ENCODE results near the gene SPINT3. TPM values are rescaled to one million over a fixed set of nuclear protein-coding genes. Genes with fewer than 3 reads are reported as not detected.

Gene SPINT3
- polyA plus RNA-seq, 4 donors: not detected

- no peak for DNase-seq (ENCODE audit: low read depth in 4 of 4, low spot score in 3 of 4)
Measured at GRCh38 chr20:45463709-45464108, 51.7 kb downstream of the SPINT3 start.

- no peak for DNase-seq (ENCODE audit: low read depth in 4 of 4, low spot score in 3 of 4)
Measured at GRCh38 chr20:45462711-45463509, 52.5 kb downstream of the SPINT3 start.

Other genes starting within 250 kb of the SPINT3 start
- not detected for gene RBPJL, start 208.8 kb downstream of the SPINT3 start, polyA plus RNA-seq (ENCODE audit: insufficient read length in 4 of 4)
- gene MATN4, start 207.3 kb downstream of the SPINT3 start, polyA plus RNA-seq (ENCODE audit: insufficient read length in 4 of 4): 1 to 10 TPM in 1 of 4 donors, under 1 TPM in 3; 0.19 to 3.2 (median 0.41) TPM
- gene SDC4, start 167.2 kb downstream of the SPINT3 start, polyA plus RNA-seq (ENCODE audit: insufficient read length in 4 of 4): 100 to 1,000 TPM in 3 of 4 donors, 10 to 100 TPM in 1; 36.5 to 173 (median 163) TPM
- 10 to 100 TPM; 27.8 to 32.4 (median 31.9) TPM for gene SYS1, start 152.5 kb downstream of the SPINT3 start, polyA plus RNA-seq (ENCODE audit: insufficient read length in 4 of 4)
- 1 to 10 TPM in 2 of 4 donors, under 1 TPM in 2; 0.42 to 1.8 (median 1.2) TPM for gene TP53TG5, start 137.3 kb downstream of the SPINT3 start, polyA plus RNA-seq (ENCODE audit: insufficient read length in 4 of 4)
- 10 to 100 TPM; 14.4 to 26.6 (median 25.3) TPM for gene DBNDD2, start 107.3 kb downstream of the SPINT3 start, polyA plus RNA-seq (ENCODE audit: insufficient read length in 4 of 4)
- 100 to 1,000 TPM in 2 of 4 donors, 10 to 100 TPM in 2; 98.6 to 102 (median 100) TPM for gene PIGT, start 99.5 kb downstream of the SPINT3 start, polyA plus RNA-seq (ENCODE audit: insufficient read length in 4 of 4)
- 100 to 1,000 TPM in 3 of 4 donors, 10 to 100 TPM in 1; 10.7 to 228 (median 172) TPM for gene WFDC2, start 45.9 kb downstream of the SPINT3 start, polyA plus RNA-seq (ENCODE audit: insufficient read length in 4 of 4)
- under 1 TPM in 1 of 4 donors, not detected in 3; 0.24 TPM for gene WFDC6, start 23.9 kb upstream of the SPINT3 start, polyA plus RNA-seq (ENCODE audit: insufficient read length in 4 of 4)
- gene EPPIN, start 31.8 kb upstream of the SPINT3 start, polyA plus RNA-seq (ENCODE audit: insufficient read length in 4 of 4): under 1 TPM in 3 of 4 donors, not detected in 1; 0.13 to 0.50 (median 0.17) TPM
- under 1 TPM in 3 of 4 donors, not detected in 1; 0.14 to 0.21 (median 0.14) TPM for gene WFDC8, start 63.7 kb upstream of the SPINT3 start, polyA plus RNA-seq (ENCODE audit: insufficient read length in 4 of 4)
- not detected for gene WFDC10A, start 114.1 kb upstream of the SPINT3 start, polyA plus RNA-seq (ENCODE audit: insufficient read length in 4 of 4)
- gene WFDC9, start 115.7 kb upstream of the SPINT3 start, polyA plus RNA-seq (ENCODE audit: insufficient read length in 4 of 4): not detected
- not detected for gene WFDC11, start 154.6 kb upstream of the SPINT3 start, polyA plus RNA-seq (ENCODE audit: insufficient read length in 4 of 4)
- gene WFDC13, start 186.4 kb upstream of the SPINT3 start, polyA plus RNA-seq (ENCODE audit: insufficient read length in 4 of 4): under 1 TPM in 1 of 4 donors, not detected in 3; 0.13 TPM
- not detected for gene WFDC10B, start 189.4 kb upstream of the SPINT3 start, polyA plus RNA-seq (ENCODE audit: insufficient read length in 4 of 4)
- gene SPINT4, start 206.7 kb upstream of the SPINT3 start, polyA plus RNA-seq (ENCODE audit: insufficient read length in 4 of 4): not detected